ENCODE measurements around the gene VANGL2. TPM values are rescaled to one million over a fixed set of nuclear protein-coding genes. Genes with fewer than 3 reads are reported as not detected.

The VANGL2 gene
- total and polyA plus RNA-seq, 9 of the 15 experiments (the other 6 are each of a cell fraction or from before 2014, with no cell fraction given) = 0.28 to 4.0 (median 0.98) TPM

- TF ChIP-seq MED1 (CRISPR knock-in tag; IDR thresholded peaks at IDR 0.05; ENCODE audit: borderline replicate concordance) = no peak
- no peak for TF ChIP-seq GTF2F1 (IDR thresholded peaks at IDR 0.05; ENCODE audit: low read depth, low read length)
- peak; percentile 56; the same call in 1 of the 2 replicates for TF ChIP-seq ATF3 (IDR thresholded peaks at IDR 0.05)
- no peak for TF ChIP-seq ATF3 (CRISPR knock-in tag; conservative IDR thresholded peaks at IDR 0.05)
- TF ChIP-seq U2AF2 (optimal IDR thresholded peaks at IDR 0.05; ENCODE audit: low read depth, low read length) = no peak
- TF ChIP-seq ELF1 (tag; IDR thresholded peaks at IDR 0.05) = no peak
- no peak for TF ChIP-seq FOSL1 (tag; conservative IDR thresholded peaks at IDR 0.05)
- no peak for TF ChIP-seq NONO (IDR thresholded peaks at IDR 0.05; ENCODE audit: low read depth in 2 of 2, low read length in 1 of 2)
- TF ChIP-seq ZC3H11A (IDR thresholded peaks at IDR 0.05; ENCODE audit: low read depth, low read length) = no peak
- TF ChIP-seq KLF6 (CRISPR knock-in tag; IDR thresholded peaks at IDR 0.05; ENCODE audit: borderline replicate concordance) = no peak
- no peak for TF ChIP-seq KDM1A (IDR thresholded peaks at IDR 0.05)
- TF ChIP-seq MCM3 (IDR thresholded peaks at IDR 0.05) = no peak
- no peak for TF ChIP-seq ZFPM2 (CRISPR knock-in tag; IDR thresholded peaks at IDR 0.05)
- no peak for TF ChIP-seq ZNF239 (CRISPR knock-in tag; IDR thresholded peaks at IDR 0.05)
- 0 out of 2 replicates have a peak, but pooled peaks have one; percentile 30 for TF ChIP-seq FOXM1 (IDR thresholded peaks at IDR 0.05; ENCODE audit: low read depth)
- TF ChIP-seq FOXM1 (CRISPR knock-in tag; IDR thresholded peaks at IDR 0.05; ENCODE audit: low read depth) = no peak
- no peak for TF ChIP-seq ZKSCAN1 (IDR thresholded peaks at IDR 0.05; ENCODE audit: low read depth, low read length)
- TF ChIP-seq, protein P1, sequence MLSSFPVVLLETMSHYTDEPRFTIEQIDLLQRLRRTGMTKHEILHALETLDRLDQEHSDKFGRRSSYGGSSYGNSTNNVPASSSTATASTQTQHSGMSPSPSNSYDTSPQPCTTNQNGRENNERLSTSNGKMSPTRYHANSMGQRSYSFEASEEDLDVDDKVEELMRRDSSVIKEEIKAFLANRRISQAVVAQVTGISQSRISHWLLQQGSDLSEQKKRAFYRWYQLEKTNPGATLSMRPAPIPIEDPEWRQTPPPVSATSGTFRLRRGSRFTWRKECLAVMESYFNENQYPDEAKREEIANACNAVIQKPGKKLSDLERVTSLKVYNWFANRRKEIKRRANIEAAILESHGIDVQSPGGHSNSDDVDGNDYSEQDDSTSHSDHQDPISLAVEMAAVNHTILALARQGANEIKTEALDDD (IDR thresholded peaks at IDR 0.05) = peak; percentile 67; the same call in 1 of the 2 replicates
- no peak for TF ChIP-seq GABPA (tag; conservative IDR thresholded peaks at IDR 0.05; ENCODE audit: low read depth)
- no peak for TF ChIP-seq FOXA3 (CRISPR knock-in tag; conservative IDR thresholded peaks at IDR 0.05 in 1 of 2, IDR thresholded peaks at IDR 0.05 in 1 of 2)
- TF ChIP-seq EGR1 (conservative IDR thresholded peaks at IDR 0.05) = no peak
- TF ChIP-seq SAFB2 (IDR thresholded peaks at IDR 0.05; ENCODE audit: borderline replicate concordance, low read depth, low read length, severe bottlenecking) = no peak
- TF ChIP-seq, protein P2, sequence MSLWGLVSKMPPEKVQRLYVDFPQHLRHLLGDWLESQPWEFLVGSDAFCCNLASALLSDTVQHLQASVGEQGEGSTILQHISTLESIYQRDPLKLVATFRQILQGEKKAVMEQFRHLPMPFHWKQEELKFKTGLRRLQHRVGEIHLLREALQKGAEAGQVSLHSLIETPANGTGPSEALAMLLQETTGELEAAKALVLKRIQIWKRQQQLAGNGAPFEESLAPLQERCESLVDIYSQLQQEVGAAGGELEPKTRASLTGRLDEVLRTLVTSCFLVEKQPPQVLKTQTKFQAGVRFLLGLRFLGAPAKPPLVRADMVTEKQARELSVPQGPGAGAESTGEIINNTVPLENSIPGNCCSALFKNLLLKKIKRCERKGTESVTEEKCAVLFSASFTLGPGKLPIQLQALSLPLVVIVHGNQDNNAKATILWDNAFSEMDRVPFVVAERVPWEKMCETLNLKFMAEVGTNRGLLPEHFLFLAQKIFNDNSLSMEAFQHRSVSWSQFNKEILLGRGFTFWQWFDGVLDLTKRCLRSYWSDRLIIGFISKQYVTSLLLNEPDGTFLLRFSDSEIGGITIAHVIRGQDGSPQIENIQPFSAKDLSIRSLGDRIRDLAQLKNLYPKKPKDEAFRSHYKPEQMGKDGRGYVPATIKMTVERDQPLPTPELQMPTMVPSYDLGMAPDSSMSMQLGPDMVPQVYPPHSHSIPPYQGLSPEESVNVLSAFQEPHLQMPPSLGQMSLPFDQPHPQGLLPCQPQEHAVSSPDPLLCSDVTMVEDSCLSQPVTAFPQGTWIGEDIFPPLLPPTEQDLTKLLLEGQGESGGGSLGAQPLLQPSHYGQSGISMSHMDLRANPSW (CRISPR knock-in tag; IDR thresholded peaks at IDR 0.05) = no peak
Measured at GRCh38 chr1:160420881-160421842, 20.8 kb downstream of the VANGL2 start (continued).

Data from K562 (cell line).